ENCODE measurements around the gene SGIP1.

Gene SGIP1

DNA sequence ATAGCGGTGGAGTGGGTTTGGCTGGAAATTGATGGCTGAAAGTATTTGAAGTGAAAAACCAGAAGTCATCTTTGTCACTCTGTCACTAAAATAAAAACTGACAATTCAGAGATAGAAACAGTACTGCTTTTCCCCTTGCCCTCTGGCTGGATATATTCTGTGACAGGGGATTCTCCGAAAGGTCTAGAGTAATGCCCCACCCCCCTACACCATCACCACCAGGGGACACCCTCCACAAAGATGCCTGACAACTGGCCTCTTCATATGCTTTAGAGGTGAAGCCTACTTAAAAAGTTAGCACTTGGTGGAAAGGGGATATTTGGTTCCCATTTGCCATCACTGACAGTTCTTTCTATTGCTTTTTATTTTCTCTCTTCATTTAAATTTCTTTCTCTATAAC lies 73.5 kb downstream of the SGIP1 start:
- no peak for DNase-seq (ENCODE audit: low spot score)

GRCh38 chr1:66613187-66613586 lies 79.2 kb downstream of the SGIP1 start:
- no peak for DNase-seq (ENCODE audit: low spot score)

- no peak for DNase-seq (ENCODE audit: low spot score)
These were observed 83.6 kb downstream of the SGIP1 start for GRCh38 chr1:66617362-66618184.

- DNase-seq (ENCODE audit: low spot score), result no peak
These were observed 84.4 kb downstream of the SGIP1 start for GRCh38 chr1:66618390-66618789.

DNA sequence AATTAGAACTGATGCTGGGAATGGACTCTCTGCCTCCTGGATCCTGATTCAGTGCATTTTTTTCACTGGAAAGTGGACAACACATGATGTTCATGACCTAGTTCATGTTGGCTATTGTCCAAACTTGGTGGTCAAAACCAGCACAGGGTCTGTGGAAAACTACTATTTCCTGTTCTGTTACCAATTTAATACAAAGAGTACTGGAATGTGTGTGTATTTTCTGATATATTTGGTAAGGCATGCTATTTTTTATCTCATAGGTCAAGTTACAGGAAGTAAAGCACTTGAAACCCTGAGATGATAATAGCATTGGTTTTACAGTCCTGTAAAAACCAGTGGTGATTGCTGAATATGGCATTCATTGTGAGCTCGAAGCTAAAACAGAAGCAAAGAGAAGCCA lies 89.9 kb downstream of the SGIP1 start:
- DNase-seq (ENCODE audit: low spot score), result no peak

DNA sequence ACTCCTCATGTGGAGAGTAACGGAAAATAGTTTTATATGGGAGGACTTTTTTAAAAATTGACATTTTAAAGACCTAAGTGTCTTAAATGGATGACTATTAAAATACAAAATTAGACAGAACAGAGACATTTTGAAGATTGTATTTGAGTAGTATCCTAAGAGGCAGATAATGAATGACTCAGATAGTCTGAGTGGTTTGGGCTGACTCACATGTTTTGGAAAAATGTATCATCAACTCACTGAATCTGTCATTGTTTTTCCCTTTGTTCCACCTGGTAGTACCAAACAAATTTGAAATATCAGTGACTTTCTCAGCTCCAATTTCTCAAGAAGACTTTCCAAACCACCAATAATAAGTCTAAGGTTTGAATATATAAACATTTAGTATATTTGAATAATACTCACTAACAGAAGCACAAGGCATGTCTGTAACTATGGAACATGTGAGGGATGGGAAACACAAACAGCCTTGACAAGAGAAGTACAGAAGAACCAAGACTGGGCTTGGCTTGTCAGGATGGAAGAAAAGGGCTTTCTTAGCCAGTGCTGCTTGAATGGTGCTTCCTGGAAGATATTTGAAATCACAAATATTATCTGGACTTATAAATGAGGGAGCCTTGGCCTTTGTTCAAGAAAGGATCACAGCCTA lies 90.6 kb downstream of the SGIP1 start:
- no peak for DNase-seq (ENCODE audit: low spot score)

DNA sequence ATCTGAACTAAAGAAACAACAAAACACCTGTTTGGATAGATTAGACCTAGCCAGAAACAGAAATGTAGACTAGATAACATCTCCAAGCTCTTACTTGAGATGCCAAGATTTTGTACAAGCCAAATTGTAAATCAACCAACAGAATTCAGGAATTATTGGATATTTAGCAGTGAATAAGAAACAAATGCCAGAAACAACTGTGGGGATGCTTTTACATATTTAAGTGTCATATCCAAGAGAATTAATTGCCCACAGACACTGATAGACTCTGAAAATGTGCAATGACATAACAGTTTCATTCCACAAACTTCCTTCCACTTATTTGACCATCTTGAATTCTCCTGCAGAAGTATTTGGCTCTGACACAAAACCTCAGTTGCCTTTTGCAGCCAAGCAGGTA lies 92.3 kb downstream of the SGIP1 start:
- DNase-seq (ENCODE audit: low spot score), result no peak

GRCh38 chr1:66628926-66629325 lies 95.0 kb downstream of the SGIP1 start:
- no peak for DNase-seq (ENCODE audit: low spot score)

DNA sequence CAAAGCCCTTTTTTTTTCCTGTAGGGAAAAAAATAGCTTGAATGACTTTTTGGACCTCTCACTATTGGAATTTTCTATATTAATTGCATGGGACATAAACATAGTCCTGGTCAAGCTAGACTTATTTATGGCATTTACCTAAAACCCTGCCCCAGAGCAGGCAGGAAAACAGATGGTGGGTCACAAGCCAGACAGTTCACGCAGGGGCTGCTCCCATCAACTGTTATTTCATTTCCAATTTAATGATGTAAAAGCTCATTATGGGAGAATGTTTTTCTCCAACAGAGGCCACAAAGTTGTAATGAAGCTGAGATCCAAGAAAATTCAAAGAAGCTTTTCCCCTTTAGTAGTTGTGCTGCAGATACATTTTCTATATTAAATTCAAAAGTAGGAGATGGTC lies 99.2 kb downstream of the SGIP1 start:
- no peak for DNase-seq (ENCODE audit: low spot score)

GRCh38 chr1:66637146-66637545 lies 103.2 kb downstream of the SGIP1 start:
- no peak for DNase-seq (ENCODE audit: low spot score)

DNA sequence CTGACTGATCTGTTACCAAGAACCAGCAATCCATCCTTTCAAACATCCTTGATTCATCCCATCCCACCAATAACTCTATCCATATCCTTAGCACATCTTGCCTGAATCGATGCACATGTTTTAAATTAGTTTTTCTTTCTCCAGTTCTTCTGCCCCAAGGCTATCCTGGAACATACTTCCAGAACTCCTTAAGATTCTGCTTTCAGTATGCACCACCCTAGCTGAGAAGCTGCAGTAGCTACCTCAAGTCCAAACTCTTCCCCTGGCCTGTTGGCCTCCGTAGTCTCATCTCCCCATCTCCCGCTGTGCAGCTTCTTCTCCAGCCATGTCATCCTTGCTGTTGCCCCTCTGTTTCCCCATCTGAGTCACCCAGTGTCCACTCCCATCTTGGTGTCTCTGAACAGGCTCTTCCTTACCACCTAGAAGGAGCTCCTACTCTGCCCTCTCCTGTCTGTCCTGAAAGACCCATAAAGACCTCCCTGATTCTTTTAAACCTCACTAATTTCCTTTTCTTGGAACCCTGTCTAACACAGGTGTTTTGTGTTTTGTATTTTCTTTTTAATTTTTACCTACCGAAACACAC lies 108.0 kb downstream of the SGIP1 start:
- no peak for DNase-seq (ENCODE audit: low spot score)

- DNase-seq (ENCODE audit: low spot score), result peak; percentile 27
These were observed 109.0 kb downstream of the SGIP1 start for GRCh38 chr1:66642992-66643391.

DNA sequence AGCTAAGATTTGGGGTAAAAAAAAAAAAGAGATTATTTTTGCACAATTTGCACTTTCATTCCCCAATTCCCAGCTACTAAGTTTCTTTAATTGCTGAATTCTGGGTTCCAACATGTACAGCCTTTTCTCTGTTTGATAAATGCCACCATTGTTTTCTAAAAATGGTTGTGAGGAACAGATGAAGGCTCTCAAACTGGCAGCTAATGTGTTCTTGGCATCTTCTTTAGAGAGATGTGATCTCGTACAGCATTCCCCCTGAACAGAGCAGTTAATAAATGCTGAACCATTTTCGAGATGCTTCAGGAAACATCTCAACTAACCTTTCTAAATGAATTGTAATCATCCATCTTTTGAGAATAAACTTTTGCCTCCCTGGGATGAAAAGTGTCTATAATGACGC lies 110.4 kb downstream of the SGIP1 start:
- peak; percentile 88 for DNase-seq (ENCODE audit: low spot score)

GRCh38 chr1:66648901-66649595 lies 115.1 kb downstream of the SGIP1 start:
- no peak for DNase-seq (ENCODE audit: low spot score)

DNA sequence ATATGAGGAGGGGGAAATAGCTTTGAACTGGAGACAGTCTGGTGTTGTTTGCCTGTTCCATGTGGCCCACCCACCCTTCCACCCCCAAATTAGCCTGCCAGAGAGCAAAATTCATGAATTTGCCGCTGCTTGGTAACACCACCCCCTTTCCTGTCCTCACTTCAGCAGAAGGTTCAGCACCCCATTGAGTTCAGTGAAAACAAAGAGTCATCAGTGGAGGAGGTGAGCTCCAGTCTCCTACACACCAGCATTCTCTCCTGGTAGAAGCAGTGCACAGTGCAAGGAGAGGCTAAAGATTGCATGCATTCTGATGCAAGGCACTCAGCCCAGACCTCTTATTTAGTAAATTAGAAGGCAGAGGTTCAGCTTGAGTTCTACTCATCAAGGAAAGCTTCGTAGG lies 118.6 kb downstream of the SGIP1 start:
- no peak for DNase-seq (ENCODE audit: low spot score)

DNA sequence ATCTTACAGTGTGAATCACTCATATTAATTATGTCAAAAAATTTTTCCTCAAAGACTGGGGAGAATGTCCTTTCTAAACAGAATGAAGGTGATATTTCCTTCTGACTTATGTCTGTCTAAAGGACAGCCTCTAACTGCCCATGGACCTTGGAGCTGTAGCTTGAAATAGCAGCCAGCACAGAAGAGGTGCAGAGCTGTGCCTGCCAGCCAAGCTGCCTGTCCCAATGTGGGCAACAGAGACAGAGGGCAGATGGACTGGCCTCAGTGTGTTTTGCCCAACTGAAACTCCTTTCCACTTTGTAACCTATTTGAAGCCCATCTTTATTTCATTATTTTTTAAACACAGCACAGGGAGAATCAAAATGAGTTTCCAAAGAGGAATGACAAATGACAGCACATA lies 120.7 kb downstream of the SGIP1 start:
- DNase-seq (ENCODE audit: low spot score), result no peak

GRCh38 chr1:66671455-66671854 lies 137.5 kb downstream of the SGIP1 start:
- no peak for DNase-seq (ENCODE audit: low spot score)

DNA sequence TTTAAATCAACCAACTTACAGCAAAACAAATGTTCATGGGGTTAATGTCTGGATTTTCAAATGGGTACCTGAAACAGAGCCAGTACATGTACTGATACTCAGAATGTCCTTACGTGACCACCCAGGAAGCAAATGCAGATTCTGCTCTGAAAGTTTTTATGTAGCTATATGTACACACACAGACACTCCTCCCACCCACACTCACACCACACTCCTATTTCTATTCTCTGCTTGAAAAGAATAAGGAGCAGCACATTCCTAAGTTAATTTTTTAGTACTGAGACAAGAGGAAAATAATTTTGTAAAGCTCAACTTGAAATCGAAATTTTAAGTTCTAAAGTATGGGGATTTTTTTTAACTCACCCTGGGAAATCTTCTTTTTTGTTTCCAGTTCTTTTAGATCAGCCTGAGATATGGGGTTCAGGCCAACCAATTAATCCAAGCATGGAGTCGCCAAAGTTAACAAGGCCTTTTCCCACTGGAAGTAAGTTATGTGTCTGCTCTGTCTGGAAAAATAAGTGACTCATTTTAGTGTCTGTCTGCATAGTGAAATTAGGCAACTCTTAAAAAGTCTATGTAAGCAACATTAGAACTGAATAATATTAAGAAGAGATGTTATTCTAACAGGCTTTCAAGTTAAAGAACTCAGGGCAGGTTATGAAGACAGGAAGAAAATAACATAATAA lies 142.8 kb downstream of the SGIP1 start:
- DNase-seq (ENCODE audit: low spot score), result no peak

DNA sequence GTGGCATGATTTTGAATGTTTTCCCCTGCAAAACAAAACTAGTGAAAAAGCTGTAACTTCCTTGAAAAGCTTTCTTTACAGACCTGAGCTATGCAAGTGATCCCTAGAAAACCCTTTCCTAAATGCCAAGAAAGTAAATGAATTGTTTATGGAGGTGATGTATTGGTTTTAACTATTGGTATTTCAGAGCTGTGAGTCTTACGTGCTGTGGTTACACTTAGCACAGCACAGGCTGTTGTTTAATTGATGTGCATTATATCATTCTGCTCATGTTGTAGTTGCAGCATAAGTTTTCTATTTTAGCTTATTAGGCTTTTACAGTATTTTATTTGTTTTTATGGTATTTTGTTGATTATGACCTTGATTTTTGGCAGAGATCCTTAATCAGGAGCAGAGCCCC lies 144.2 kb downstream of the SGIP1 start:
- DNase-seq (ENCODE audit: low spot score), result no peak

- no peak for DNase-seq (ENCODE audit: low spot score)
These were observed 145.2 kb downstream of the SGIP1 start for GRCh38 chr1:66679140-66679539.

- no peak for DNase-seq (ENCODE audit: low spot score)
These were observed 147.7 kb downstream of the SGIP1 start for GRCh38 chr1:66681686-66682085.

DNA sequence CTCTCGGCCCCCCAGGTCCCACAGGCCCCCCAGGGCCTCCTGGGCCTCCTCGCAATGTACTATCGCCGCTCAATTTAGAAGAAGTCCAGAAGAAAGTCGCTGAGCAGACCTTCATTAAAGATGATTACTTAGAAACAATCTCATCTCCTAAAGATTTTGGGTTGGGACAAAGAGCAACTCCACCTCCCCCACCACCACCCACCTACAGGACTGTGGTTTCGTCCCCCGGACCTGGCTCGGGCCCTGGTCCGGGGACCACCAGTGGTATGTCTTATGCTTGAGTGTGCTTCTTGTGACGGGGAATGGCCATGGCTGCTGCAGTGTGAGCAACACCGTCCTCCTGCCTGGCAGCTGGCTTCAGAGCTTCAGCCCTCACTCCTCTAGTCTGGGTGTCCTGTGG lies 148.2 kb downstream of the SGIP1 start:
- no peak for DNase-seq (ENCODE audit: low spot score)

All from pons (tissue), 1 donor.